Measurements from ENCODE around the gene TMEM74B. TPM values are rescaled to one million over a fixed set of nuclear protein-coding genes. Genes with fewer than 3 reads are reported as not detected.

Gene TMEM74B
- total RNA-seq, 1 donor from 2014 or later = 0.85 TPM

DNA sequence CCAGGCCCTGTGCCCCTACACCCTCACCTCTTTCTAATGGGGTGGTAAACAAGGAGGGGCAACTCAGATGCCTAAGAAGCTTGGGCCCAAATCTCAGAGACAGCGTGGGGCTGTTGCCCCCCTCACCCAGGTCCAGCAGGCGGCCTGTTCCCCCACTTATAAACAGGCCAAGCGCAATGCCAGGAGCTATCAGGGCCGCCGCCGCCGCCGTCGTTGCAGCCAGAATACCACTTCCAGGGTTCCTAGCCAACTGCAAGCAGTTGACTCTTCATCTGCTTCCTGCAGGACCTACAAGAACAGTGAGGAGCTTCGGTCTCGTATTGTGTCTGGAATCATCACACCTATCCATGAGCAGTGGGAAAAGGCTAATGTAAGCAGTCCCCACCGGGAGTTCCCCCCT is 49.9 kb downstream of the TMEM74B start:
- Mint-ChIP-seq H3K9me3 (peaks cover 7% of the 10 kb centered on the region), H3K36me3 (peaks cover 73% of the 10 kb centered on the region), H3K27me3 (ENCODE audit: low read depth) (no peaks in the 10 kb centered on the region), H3K27ac (no peak overlapping the region), H3K4me1 (no peaks in the 10 kb centered on the region), H3K4me3 (no peak overlapping the region)
- TF ChIP-seq, protein P1, sequence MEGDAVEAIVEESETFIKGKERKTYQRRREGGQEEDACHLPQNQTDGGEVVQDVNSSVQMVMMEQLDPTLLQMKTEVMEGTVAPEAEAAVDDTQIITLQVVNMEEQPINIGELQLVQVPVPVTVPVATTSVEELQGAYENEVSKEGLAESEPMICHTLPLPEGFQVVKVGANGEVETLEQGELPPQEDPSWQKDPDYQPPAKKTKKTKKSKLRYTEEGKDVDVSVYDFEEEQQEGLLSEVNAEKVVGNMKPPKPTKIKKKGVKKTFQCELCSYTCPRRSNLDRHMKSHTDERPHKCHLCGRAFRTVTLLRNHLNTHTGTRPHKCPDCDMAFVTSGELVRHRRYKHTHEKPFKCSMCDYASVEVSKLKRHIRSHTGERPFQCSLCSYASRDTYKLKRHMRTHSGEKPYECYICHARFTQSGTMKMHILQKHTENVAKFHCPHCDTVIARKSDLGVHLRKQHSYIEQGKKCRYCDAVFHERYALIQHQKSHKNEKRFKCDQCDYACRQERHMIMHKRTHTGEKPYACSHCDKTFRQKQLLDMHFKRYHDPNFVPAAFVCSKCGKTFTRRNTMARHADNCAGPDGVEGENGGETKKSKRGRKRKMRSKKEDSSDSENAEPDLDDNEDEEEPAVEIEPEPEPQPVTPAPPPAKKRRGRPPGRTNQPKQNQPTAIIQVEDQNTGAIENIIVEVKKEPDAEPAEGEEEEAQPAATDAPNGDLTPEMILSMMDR (IDR thresholded peaks at IDR 0.05; ENCODE audit: unreplicated experiment) = no peak
- DNase-seq (ENCODE audit: low spot score in 2 of 2, unreplicated experiment in 2 of 2) = no peak

DNA sequence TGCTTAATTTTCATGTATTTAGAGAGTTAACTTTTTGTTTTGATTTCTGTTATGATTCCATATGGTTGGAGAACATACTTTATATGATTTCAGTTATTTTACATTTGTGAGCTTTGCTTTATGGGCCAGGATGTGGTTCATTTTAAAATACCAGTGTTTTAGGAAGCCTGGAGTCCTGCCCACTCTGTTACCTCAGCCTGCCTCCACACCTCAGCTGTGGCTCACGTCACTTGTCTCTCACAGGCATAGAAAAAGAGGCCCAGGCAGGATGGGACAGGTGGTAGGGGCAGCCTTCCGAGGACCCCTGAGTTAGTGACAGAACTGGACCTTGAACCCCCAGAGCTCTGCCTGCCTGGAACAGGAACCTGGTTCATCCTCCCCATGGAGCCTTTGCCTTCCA is 50.4 kb downstream of the TMEM74B start:
- H3K4me1 Mint-ChIP-seq = no peaks in the 10 kb centered on the region
- TF ChIP-seq, protein P1 (IDR thresholded peaks at IDR 0.05; ENCODE audit: unreplicated experiment) = no peak
- peaks cover 76% of the 10 kb centered on the region for H3K36me3 Mint-ChIP-seq
- peaks cover 7% of the 10 kb centered on the region for H3K9me3 Mint-ChIP-seq
- H3K4me3 Mint-ChIP-seq = no peak overlapping the region
- DNase-seq (ENCODE audit: low spot score in 2 of 2, unreplicated experiment in 2 of 2) = no peak
- H3K27me3 Mint-ChIP-seq (ENCODE audit: low read depth) = no peaks in the 10 kb centered on the region
- H3K27ac Mint-ChIP-seq = no peak overlapping the region

DNA sequence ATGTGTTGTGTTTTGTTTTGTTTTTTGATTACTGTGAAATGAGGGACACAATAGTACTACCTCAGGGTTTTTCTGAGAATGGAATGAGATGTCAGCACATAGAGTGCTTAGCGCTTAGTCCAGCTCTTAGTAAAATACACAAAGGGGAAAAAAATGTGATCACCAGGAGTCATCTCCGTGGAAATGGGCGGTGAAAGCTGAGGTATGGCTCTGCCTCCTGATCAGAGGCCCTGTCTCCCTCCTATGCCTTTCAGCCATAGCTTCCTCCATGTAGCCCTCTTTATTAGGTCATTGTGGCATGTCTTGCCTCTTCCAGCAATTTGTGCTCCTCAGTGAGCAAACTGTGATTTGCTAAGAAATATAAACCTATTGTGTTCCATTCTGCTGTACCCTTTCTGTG is 53.4 kb downstream of the TMEM74B start:
- peaks cover 72% of the 10 kb centered on the region for H3K36me3 Mint-ChIP-seq
- H3K4me3 Mint-ChIP-seq = no peak overlapping the region
- no peaks in the 10 kb centered on the region for H3K4me1 Mint-ChIP-seq
- TF ChIP-seq, protein P1 (IDR thresholded peaks at IDR 0.05; ENCODE audit: unreplicated experiment) = no peak
- no peak for DNase-seq (ENCODE audit: low spot score in 2 of 2, unreplicated experiment in 2 of 2)
- no peaks in the 10 kb centered on the region for H3K27me3 Mint-ChIP-seq (ENCODE audit: low read depth)
- H3K27ac Mint-ChIP-seq = no peak overlapping the region
- peaks cover 7% of the 10 kb centered on the region for H3K9me3 Mint-ChIP-seq

DNA sequence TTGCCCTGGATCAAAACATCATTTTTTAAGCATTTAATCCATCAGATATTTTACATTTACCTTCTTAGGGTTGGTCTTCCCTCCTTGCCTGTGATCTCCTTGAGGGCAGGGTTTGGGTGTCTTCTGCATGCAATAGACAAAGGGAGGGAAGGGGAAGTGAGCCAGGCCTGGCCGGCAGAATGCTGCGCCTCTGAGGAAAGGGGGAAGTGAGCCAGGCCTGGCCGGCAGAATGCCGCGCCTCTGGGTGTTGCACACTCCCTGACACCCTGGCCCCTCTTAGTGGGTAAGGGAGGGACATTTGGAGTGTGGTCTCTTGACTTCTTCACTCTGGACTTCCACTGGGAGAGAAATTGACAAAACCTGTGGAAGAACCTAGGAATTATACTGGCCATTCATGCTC is 53.9 kb downstream of the TMEM74B start:
- Mint-ChIP-seq H3K27me3 (ENCODE audit: low read depth) (no peaks in the 10 kb centered on the region), H3K9me3 (peaks cover 7% of the 10 kb centered on the region), H3K4me1 (no peaks in the 10 kb centered on the region), H3K27ac (no peak overlapping the region), H3K4me3 (no peak overlapping the region), H3K36me3 (peaks cover 70% of the 10 kb centered on the region)
- TF ChIP-seq, protein P1 (IDR thresholded peaks at IDR 0.05; ENCODE audit: unreplicated experiment) = no peak
- DNase-seq (ENCODE audit: low spot score in 2 of 2, unreplicated experiment in 2 of 2) = no peak

Other genes starting within 250 kb of the TMEM74B start
- gene RSPO4, start 182.7 kb downstream of the TMEM74B start, total RNA-seq = 7.5 to 9.5 TPM (median 8.9 TPM) in 3 replicates
- 81.6 to 90.3 TPM (median 86.0 TPM) in 3 replicates for gene PSMF1, start 66.4 kb downstream of the TMEM74B start, total RNA-seq
- 0.22 to 0.27 TPM in 2 of 3 replicates, not detected in the other for gene C20orf202, start 18.5 kb upstream of the TMEM74B start, total RNA-seq
- not detected in 3 replicates for gene RAD21L1, start 41.1 kb upstream of the TMEM74B start, total RNA-seq
- 3.0 to 3.4 TPM (median 3.3 TPM) in 3 replicates for gene SNPH, start 81.3 kb upstream of the TMEM74B start, total RNA-seq
- 1.8 to 3.4 TPM (median 2.9 TPM) in 3 replicates for gene SDCBP2, start 144.2 kb upstream of the TMEM74B start, total RNA-seq
- 130 to 135 TPM (median 132 TPM) in 3 replicates for gene FKBP1A, start 208.1 kb upstream of the TMEM74B start, total RNA-seq